Mesodermal cell (in vitro differentiated cells): ENCODE results near the gene RHEBL1.

ENCODE experiments used
- H3K27ac ChIP-seq: 2 replicates; pipeline ENCODE4 v1.7.0; 2013; ENCODE audit warnings: mild to moderate bottlenecking, low read depth, low read length, moderate library complexity; ENCODE audit not compliant: severe bottlenecking
- H3K36me3 ChIP-seq: 2 replicates; pipeline ENCODE4 v1.7.1; 2013; ENCODE audit warnings: mild to moderate bottlenecking, low read length, moderate library complexity; ENCODE audit not compliant: control insufficient read depth, insufficient read depth
- H3K4me1 ChIP-seq: one replicate; pipeline ENCODE4 v1.7.1; 2013; ENCODE audit warnings: mild to moderate bottlenecking, low read length; ENCODE audit not compliant: insufficient read depth, control insufficient read depth, poor library complexity, severe bottlenecking
- H3K4me3 ChIP-seq: 2 replicates; pipeline ENCODE4 v1.7.0; 2013; ENCODE audit warnings: low read length, control low read depth, mild to moderate bottlenecking; ENCODE audit not compliant: insufficient read depth, poor library complexity, severe bottlenecking; ENCODE audit errors: extremely low read depth
- H3K9me3 ChIP-seq: 2 replicates; pipeline ENCODE4 v1.7.1; 2013; ENCODE audit warnings: mild to moderate bottlenecking, low read length, moderate library complexity; ENCODE audit not compliant: control insufficient read depth
- WGBS, 2 experiments: methylation state at CpG; one replicate each; pipeline ENCODE4 v1.1.5; 2013; ENCODE audit warnings: missing lambda C conversion rate in 2 of 2; ENCODE audit not compliant: insufficient coverage in 2 of 2; 5-methylcytosine and 5-hydroxymethylcytosine counted together

RHEBL1 gene

DNA sequence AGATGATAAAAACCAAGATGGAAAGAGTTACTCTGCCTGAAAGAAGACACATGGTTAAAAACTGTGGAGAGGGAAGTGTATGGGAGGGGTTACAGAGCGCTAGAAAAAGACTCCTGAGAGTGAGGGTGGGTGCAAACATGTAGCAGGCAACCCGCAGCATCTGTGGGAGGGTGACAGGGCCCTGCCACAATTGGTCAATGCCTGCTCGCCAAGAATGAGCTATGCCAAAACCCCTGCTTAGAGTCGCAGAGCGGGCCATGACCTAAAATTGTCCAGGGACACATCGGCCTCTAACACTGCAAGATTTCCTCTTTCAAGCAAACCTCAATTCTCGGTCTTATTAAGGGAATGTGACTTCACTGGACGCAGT lies 51.9 kb downstream of the RHEBL1 start:
- WGBS, 2 experiments = 19 to 26% methylated on average over 6 to 8 of the region's 8 CpGs
- Histone ChIP-seq H3K4me1 (peaks cover 12% of the 10 kb centered on the region), H3K4me3 (peak overlapping the region; percentile 67), H3K9me3 (no peaks in the 10 kb centered on the region), H3K36me3 (peaks cover 29% of the 10 kb centered on the region), H3K27ac (peak overlapping the region; percentile 98)

- Histone ChIP-seq H3K4me3 (no peak overlapping the region), H3K4me1 (peaks cover 9% of the 10 kb centered on the region), H3K9me3 (no peaks in the 10 kb centered on the region), H3K27ac (no peak overlapping the region), H3K36me3 (peaks cover 18% of the 10 kb centered on the region)
- 91 to 100% methylated on average over 1 of the region's 1 CpG for WGBS, 2 experiments
Observed at GRCh38 chr12:49015196-49015595, 54.6 kb downstream of the RHEBL1 start.
